ENCODE data around the gene CTNNA3.

Gene CTNNA3

DNA sequence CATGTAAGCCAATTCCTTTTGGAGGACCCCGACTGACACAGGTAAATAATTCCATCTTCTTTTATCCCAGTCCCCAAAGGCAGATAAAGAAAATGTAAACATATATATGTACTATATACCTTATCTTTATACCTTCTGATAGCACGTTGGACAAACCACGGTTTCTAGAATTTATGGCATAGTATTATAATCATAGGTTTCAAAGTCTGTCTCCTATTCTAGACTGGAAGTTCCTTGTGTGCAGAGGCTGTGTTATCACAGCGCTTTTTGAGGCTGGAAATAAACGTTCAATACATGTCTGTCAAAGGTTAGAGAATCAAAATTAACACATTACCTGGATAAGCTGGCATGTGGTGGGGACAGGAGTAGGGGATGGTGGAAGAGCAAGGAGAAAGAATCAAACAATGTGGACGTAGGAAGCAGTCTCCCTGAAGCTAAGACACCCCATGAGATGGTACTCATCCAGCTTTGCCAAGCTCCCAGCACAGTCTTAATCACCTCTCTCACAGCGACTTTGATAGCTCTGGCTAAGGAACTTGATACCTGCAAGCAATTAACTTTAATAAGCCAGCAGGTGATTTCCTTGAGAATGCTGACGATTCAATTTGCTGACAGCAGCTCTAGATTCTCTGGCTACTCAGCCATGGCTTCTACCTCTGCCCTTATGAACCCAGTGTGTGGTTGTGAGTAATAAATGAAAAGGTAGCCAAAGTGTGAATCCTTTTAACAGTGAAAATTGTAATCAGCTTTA lies 978.6 kb downstream of the CTNNA3 start:
- DNase-seq, result no peak

DNA sequence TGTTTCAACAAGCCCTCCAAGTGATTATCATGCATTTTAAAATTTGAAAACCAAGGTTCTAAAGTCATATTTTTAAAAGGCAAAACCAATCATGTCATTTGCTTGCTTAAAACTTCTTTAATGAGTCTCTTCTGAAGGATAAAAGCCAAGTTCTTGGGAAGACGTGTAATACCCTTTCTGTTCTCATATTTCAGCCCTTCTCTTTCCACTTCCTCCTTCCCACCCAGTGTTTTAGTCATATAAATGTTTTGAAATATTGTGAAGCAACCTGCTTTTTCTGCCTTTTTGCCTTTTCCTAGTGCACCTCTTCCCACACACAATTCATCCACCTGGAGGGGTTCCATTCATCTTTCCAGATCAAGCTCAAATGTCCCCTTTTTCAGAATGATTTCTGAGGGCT lies 981.3 kb downstream of the CTNNA3 start:
- no peak for DNase-seq

DNA sequence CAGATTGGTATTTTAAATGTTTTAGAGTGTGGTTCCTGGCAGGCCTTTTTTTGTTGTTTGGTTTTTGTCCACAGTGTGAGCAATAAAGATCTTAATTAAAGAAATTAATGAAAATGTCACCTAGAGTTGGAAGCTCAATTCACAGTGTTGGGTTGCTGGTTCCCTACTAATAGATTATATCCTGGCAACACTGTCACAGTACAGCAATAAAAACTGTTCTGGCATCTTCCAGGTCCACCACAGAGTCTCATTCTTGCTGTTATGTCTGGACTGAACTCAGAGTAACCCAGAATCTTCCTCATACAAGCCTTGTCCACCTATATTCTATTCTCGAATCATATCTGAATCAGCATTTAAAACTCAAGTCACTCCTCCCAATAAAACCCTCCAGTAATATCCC lies 982.6 kb downstream of the CTNNA3 start:
- no peak for DNase-seq

DNA sequence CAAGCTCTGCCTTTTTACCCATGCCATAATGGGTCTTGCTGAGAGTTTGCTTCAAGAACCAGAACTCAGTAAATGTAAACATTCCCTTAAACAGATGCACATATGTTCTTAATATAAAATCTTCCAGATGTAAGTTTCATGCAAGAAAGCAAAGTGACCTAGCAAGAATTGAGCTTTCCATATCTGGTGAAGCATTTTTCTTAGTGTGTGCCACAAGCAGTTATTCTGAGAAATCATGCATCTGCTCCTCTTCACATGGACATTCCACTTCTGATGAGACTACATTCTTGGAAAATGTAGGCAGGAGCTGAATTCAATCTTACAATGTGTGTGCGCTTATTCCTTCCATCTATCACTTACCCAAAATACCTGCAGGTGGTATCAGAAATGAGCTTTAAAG lies 997.9 kb downstream of the CTNNA3 start:
- DNase-seq, result no peak

DNA sequence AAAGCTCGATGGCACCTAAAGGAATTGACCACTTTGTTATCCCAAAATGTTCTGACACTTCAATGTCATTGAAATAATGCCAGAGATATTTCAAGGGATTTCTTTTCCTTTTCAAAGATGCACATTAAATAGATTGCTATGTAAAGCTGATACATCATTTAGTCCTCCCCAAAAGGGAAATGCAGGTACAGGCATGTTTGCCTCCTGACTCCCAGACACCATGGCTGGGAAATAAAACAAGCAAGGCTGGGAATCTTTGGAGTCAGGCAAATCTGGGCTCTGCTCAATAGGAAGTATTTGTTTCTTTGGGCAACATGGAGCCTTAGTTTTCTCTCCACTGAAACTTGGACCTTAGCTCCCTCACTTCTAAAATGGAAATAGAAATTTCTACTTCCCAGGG lies 1000.9 kb downstream of the CTNNA3 start:
- no peak for DNase-seq

DNA sequence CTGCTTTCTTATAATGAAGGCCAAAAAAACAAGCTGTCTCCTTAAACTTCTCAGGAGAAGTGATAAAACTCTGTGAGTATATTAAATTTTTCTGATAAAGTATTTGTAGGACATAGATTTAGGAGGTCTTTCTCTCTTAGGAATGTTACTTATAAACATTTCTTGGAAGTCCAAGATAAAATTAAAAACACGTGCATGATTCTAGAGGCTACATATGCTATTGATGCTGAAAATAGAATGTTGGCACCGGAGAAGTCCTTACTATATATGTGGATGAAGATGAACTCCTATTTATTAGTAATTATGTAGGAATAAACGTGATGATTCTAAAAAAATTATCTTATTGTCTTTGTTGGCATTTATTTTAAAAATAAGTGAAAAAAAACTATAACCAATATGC lies 1011.4 kb downstream of the CTNNA3 start:
- DNase-seq, result no peak

DNA sequence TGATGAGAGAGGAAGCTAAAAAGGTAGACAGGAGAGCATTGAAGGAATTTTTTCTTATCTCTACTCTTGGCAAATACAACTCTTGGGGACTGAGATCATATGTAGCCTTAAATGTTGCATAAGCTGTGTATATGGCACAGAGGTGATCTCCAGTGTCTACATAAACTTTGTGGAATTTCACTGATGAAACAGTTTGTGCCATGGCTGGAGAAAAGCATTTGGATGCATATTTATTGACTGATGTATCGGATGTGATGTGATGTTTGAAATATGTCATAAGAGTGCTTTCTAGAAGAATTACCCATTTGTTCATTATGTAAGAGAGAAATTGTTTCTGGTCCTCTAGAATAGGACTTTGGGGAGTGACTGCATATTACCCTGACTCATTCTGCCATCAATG lies 1015.1 kb downstream of the CTNNA3 start:
- no peak for DNase-seq

DNA sequence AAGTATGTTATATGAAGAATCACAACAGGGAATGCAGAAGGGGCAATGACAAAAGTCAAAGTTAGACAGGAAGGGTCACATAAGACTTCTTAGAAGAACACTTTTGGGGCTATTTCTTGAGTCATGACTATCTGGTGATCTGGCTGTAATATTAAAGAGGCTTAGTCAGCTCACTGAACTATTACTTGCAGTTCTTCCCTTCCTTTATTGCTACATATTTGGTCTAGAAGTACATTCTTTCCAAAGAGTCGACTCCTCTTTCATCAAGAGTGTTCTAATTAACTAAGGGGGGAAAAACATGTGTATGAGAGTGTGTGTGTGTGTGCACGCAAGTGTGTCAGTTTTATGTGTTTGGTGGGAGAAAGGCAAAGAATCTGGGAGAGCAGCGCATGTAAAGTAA lies 1017.5 kb downstream of the CTNNA3 start:
- DNase-seq, result no peak

DNA sequence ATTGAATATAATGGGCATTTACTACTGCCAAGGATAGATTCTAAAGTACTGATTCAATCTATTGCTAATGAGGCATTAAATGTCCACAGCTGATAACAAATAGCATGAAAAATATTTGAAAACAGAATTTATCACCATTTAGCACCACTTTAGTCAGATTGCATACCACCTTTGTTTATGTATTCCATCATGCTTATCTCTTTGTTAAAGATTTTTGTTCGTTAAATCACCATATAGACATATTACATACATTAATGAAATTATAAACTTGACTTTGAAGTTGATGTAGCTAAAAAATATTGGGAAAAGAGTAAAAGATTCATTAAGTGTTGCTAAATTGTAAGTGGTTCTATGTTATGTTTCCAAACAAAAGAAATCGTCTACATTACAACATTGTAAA lies 1022.9 kb downstream of the CTNNA3 start:
- DNase-seq, result no peak

DNA sequence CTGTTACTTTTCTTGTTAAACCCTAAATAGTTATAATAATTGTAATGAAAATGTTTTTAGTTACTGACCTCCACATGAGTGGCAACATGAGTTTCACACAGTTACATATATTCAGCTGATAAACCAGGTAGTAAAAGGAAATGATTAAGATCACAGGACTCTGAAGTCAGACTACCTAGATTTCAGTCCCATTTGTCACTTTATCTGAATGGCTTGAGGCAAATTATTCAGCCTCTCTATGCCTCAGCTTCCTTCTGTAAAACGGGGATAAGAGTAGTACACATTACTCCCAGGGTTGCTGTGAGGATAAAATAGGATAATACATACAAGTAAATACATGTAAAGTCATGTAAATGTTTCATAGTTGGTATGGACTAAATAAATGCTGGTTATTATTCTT lies 1024.4 kb downstream of the CTNNA3 start:
- DNase-seq, result no peak

DNA sequence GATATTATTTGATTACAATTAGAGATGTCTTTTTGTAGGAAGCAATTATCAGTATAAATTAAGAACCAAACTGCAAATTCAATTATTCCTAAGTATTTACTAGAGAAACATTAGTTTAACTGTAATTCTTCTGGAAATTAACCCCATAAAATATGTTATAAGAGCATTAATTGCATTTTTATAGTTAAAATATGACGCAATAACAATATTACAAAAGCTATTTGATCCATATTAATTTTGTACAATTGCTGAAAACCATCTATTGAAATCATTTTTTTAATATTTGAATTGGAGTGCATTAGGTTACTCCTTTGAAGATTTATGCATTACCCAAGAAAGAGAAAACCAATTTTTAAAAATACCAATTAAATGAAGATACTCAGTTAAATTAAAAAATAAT lies 1024.9 kb downstream of the CTNNA3 start:
- no peak for DNase-seq

DNA sequence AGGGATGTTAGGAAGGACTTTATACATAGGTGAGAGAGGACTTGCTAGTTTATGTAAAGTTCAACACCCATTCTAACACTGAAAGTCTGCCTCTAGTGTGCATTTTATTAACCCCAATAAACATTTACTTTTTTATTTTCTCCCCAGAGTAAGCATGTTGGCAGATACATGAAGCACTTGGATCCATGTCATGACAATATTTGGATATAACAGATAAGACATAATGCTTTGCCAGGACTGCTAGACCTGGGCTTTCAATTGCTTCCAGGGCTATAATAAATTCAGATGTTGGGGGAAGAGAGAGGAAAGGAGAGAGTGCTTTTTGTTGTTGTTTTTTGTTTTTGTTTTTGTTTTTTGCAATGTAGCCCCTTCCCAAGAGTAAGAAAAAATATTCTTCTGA lies 1039.5 kb downstream of the CTNNA3 start:
- DNase-seq, result no peak

DNA sequence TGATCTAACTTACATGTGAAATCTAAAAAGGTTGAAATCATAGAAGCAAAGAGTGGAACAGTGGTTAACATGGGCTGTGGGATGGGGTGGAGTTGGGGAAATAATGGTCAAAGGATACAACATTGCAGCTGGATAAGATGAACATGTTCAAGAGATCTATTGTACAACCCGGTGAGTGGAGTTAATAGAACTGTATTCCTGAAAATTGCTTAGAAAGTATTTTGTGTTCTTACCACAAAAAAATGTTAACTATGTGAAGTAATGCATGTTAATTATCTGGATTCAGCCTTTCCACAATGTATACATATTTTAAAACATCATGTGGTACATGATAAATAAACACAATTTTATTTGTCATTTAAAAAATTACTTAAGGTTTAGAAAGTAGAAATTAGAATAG lies 1041.1 kb downstream of the CTNNA3 start:
- DNase-seq, result no peak

DNA sequence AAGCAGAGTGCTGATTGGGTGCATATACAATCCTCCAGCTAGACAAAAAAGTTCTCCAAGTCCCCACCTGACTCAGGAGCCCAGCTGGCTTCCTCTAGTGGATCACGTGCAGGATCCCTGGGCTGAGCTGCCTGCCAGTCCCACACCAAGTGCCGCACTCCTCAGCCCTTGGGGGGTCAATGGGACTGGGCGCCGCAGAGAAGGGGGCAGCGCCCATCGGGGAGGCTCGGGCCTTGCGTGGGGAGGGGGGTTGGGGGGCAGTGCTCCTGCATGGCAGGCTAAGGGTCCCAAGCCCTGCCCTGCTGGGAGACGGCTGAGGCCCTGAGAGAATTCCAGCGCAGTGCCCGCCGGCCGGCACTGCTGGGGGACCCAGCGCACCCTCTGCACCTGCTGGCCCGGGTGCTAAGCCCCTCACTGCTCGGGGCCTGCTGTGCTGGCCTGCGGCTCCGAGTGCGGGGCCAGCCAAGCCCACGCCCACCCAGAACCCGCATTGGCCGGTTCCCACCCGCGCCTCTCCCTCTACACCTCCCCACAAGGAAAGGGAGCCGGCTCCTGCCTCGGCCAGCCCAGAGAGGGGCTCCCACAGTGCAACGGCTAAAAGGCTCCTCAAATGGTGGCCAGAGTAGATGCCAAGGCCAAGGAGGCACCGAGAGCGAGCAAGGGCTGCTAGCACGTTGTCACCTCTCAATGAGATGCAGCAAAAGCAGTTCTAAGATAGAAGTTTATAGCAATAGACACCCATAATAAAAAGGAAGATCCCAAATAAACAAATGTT lies 1044.5 kb downstream of the CTNNA3 start:
- no peak for DNase-seq

DNA sequence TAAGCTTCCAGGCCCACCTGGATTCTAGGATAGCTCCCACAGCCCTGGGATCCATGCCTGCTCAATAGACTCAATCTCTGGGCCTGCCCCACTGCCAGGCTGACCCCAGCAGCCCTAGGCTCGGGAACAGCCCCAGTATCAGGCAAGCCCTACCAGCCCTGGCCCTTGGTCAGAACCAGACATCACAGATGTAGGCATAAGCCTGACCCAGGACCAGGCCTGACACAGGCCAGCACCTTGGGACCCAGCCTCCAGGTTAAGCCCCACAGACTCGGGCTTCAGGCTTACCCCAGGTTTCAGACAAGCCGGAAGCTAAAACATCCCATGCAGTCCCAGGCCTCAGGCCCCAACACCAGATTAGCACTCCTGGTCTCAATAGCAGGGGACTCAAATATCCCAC lies 1046.4 kb downstream of the CTNNA3 start:
- no peak for DNase-seq

DNA sequence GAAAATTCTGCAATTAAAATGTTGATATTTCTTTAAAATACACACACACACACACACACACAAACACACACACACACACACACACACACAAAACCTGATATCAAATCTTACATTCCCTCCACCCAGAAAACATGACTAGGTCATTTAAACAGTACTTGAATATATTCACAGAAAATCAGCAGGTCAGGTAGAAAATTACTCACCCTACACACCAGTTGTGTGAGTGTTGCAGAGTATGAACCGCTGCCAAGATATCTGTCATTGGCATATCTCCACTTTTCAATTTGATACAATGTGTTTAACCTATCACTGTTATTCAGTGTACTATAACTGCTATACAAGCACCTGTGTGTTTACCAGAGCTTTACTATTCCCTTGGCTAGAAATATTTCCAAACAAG lies 1053.8 kb downstream of the CTNNA3 start:
- DNase-seq, result no peak

DNA sequence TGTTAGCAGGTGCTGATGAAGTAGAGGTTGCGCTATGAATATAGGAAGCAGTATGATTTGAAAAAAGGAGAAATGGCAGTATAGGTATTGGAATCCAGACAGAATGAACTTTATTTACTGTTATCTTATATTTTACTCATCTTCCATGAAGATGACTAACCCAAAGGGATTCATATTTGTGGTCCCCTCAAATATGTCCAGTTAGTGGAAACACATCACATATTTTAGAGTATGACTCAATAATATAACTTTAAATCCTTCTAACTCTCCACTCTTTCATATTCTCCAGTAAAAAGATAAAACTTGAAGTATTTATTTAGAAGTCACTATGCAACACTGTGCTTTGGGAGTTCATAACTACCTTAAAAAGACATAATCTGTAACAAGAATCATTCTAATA lies 1056.6 kb downstream of the CTNNA3 start:
- DNase-seq, result no peak

DNA sequence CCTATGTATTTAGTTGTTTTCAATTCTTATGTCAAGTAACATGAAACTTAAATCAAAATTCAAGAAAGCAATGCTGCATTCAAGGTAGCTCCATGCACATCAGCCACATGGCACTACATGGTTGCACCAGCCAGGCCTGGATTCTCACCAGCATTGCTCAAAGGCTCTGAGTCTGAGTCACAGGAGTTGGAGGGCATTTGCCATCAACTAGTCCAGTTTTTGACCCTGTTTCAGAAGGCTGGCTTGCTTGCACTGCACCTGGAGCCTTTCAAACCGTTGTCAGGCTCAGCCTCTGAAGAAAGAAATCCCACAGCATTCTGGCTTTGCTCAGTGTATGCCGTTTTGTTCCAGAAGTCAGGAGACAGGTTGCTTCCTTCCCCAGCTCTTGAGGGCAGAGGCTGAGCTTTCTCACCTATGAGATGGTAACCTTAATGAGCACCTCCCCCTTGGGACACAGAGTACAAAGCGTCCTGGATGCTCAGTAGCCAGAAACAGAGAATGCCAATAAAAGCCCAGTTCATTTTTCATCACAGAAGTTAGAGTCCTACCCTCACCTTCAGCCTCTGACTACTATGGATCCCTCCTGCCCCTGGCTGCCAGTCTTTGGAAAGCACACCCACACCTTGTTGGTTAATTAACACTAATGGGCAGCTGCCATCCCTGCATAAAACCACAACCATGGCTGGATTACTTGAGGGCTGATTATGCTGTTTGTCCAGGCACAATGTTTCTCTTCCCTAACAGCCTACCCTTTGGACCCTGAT lies 1058.5 kb downstream of the CTNNA3 start:
- DNase-seq, result no peak

DNA sequence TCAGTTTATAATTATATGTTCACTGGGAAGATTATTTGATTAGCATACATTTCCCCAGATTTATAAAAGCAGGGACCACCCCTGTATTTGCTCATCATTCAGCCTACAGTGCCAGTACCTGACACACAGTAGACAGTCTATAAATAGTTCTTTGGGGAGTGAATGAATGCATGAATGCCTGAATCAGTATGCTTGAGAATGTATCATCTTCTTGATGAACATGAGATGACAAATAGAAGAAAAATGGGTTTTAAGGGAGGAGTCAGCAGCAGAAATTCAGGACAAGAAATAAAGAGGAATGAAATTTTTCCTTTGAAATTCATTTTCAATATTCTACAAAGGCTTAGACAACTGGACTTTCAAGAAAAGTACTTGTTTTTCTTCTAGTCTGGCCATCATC lies 1066.0 kb downstream of the CTNNA3 start:
- DNase-seq, result no peak

DNA sequence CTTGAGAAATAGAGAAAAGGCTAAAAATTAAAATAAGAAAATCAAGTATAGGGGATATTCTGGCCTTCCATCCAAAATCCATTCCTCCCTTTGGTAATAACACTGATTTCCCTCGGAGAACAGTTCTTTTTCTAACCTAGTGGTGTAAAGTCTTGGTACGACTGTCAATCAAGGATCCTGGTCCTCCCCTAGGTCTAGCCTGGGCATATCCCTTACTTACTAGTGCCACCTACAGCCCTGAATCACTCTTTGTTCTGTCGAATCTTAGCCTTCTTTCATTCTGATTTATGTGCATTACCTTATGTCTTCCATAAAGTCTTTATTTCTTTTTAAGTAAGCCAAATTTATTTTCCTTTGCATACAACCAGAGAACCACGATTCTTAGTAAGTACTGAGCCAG lies 1068.8 kb downstream of the CTNNA3 start:
- DNase-seq, result no peak

DNA sequence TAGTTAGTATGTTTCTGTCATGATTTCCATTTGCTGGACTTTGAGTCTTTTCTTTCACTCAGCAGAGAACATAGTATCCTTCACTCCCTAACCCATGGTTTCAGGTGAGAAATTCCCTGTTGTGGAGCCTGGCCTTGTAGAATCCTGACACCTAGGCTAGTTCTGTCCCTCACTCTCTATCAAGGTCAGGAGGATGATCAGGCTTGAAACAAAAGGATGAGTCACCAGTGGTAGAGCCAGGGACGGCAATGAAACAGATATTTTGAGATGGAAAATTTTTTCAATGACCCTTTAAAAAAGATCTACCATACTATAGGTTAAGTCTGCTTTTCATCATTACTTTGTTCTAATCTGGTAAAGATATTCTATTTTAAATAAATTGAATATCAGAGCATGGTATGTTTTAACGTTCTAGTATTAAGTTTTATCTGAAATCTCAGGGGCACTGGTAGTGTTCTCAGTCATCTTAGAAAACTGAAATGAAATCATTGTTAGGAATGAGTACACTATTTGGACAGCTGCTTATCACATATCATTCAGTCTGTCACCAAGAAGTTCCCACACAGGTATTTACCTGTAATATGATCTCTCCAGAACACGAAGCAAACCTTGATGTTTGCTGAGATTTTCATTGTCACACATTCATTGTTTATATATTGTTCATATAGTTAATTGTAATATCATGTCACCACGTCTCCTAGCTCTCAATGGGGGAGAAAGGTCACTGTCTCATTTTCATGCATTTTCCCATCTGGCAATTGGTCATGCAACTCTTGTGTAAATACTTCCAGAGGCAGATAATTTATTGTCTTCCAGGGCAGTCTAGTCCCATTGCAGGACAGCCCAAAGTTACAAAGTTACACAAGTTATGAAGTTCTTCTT lies 1070.0 kb downstream of the CTNNA3 start:
- no peak for DNase-seq

DNA sequence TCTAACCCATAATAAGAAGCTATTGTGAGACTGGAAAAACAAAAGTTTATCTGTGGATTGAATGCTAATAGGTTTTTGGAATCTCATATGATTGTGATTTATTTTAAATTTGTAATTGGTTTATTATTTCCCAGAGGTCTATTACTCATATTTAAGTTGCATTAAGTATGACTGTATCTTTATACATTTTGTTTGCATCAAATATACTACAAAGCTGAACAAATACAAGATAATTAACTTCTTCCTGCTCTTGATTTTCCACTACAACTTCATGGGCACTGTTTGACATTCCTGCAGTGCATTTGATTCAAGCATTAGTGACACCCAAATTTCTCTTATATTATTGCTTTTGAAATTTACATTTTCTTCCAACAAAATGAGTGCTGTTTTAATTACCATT lies 1073.9 kb downstream of the CTNNA3 start:
- DNase-seq, result no peak

DNA sequence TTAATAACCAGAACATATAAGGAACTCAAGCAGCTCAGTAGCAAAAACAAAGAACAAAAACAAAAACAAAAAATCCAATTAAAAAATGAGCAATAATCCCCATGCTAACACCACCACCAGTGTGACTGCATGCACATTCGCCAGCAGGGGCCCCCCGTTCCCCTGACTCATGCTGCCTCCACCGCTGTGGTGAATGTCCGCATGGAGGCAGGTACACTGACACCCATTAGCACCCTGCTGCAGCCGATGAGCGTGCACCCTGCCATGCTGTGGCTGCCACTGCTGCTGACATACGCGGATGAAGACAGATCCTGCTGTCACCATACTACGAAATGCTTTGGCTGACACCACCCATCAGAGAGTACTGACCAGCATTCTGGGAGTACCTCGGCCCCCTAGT lies 1091.8 kb downstream of the CTNNA3 start:
- no peak for DNase-seq
